GM10266 (cell line): ENCODE data around the gene TMEM167B.

Experiments used
- DNase-seq: peaks from one replicate; pipeline ENCODE4 v3.0.0; 2012; ENCODE audit errors: extremely low spot score
- CTCF ChIP-seq: IDR thresholded peaks from 2 replicates; pipeline ENCODE4 v1.5.1; 2012; ENCODE audit warnings: mild to moderate bottlenecking, low read depth; ENCODE audit not compliant: control insufficient read depth, insufficient read depth; ENCODE audit errors: missing control alignments

Gene TMEM167B

GRCh38 chr1:109107785-109108184 lies 17.2 kb downstream of the TMEM167B start:
- TF ChIP-seq CTCF, result no peak
- DNase-seq, result no peak

- DNase-seq, result no peak
- TF ChIP-seq CTCF, result no peak
These were observed 19.3 kb downstream of the TMEM167B start for GRCh38 chr1:109109906-109110305.

GRCh38 chr1:109111386-109112055 lies 21.0 kb downstream of the TMEM167B start:
- no peak for TF ChIP-seq CTCF

GRCh38 chr1:109112056-109112651 lies 21.6 kb downstream of the TMEM167B start:
- peak; percentile 56 for TF ChIP-seq CTCF
- peak; percentile 62 for DNase-seq

More at GRCh38 chr1:109111386-109112055, 21.0 kb downstream of the TMEM167B start:
- no peak for DNase-seq

GRCh38 chr1:109112652-109113285 lies 22.2 kb downstream of the TMEM167B start:
- DNase-seq, result peak; percentile 86
- TF ChIP-seq CTCF, result peak; percentile 94

GRCh38 chr1:109113590-109114341 lies 23.2 kb downstream of the TMEM167B start, which contains the start of gene ELAPOR1:
Gene ELAPOR1, plus strand, starts transcription at chr1:109114115. Its CDS starts 69 bp downstream, at chr1:109114184.
- TF ChIP-seq CTCF, result no peak
- peak; percentile 72 for DNase-seq
